GM23338 (cell line): Measurements from ENCODE around the gene ARF1. TPM values are rescaled to one million over a fixed set of nuclear protein-coding genes. Genes with fewer than 3 reads are reported as not detected.

Experiments
- ATAC-seq: fragments of 200-7000 bp; cut with Tn5 transposase; 3 replicates; pipeline ENCODE4 v1.9.1; 2020
- DNase-seq: peaks from one replicate; pipeline ENCODE4 v3.0.0-alpha.2; 2015; ENCODE audit warnings: low spot score
- H2AFZ ChIP-seq: fragments of 200-600 bp; sonication (generic); 2 replicates; pipeline ENCODE4 v1.8.0; 2016; ENCODE audit warnings: antibody characterized with exemption, mild to moderate bottlenecking, moderate library complexity
- H3F3A ChIP-seq: fragments of 200-600 bp; sonication (generic); replicated peaks from 2 replicates; pipeline ENCODE4 v1.8.0; 2017; ENCODE audit warnings: antibody characterized with exemption, mixed run types, low read depth
- H3K27ac ChIP-seq: fragments of 200-600 bp; sonication (generic); 2 replicates; pipeline ENCODE4 v1.6.1; 2016; ENCODE audit warnings: low read depth
- H3K27me3 ChIP-seq: fragments of 200-600 bp; sonication (generic); 2 replicates; pipeline ENCODE4 v1.8.0; 2016; ENCODE audit warnings: mild to moderate bottlenecking, mixed run types, moderate library complexity; ENCODE audit not compliant: insufficient read depth
- H3K36me3 ChIP-seq: fragments of 200-600 bp; sonication (generic); 2 replicates; pipeline ENCODE4 v1.8.0; 2016; ENCODE audit warnings: mild to moderate bottlenecking; ENCODE audit not compliant: insufficient read depth
- H3K4me1 ChIP-seq: fragments of 200-600 bp; sonication (generic); 2 replicates; pipeline ENCODE4 v1.8.0; 2016; ENCODE audit warnings: mild to moderate bottlenecking, moderate library complexity; ENCODE audit not compliant: insufficient read depth
- H3K4me2 ChIP-seq: fragments of 200-600 bp; sonication (generic); 2 replicates; pipeline ENCODE4 v1.7.1; 2017; ENCODE audit warnings: mixed run types
- H3K4me3 ChIP-seq: fragments of 200-600 bp; sonication (generic); 2 replicates; pipeline ENCODE4 v1.6.1; 2016; ENCODE audit warnings: mixed run types
- H3K79me2 ChIP-seq: fragments of 200-600 bp; sonication (generic); replicated peaks from 2 replicates; pipeline ENCODE4 v1.8.0; 2017; ENCODE audit warnings: mild to moderate bottlenecking; ENCODE audit not compliant: insufficient read depth
- H3K9me2 ChIP-seq: fragments of 200-600 bp; sonication (generic); 2 replicates; pipeline ENCODE4 v1.8.0; 2017; ENCODE audit not compliant: insufficient read depth
- H4K20me1 ChIP-seq: fragments of 200-600 bp; sonication (generic); replicated peaks from 2 replicates; pipeline ENCODE4 v1.8.0; 2017; ENCODE audit warnings: mild to moderate bottlenecking; ENCODE audit not compliant: insufficient read depth
- H3K27ac Mint-ChIP-seq: 2 replicates; pipeline ENCODE4 v1.8.0; 2020; ENCODE audit warnings: inconsistent platforms, mild to moderate bottlenecking, moderate library complexity, mixed read lengths
- H3K27me3 Mint-ChIP-seq: 3 replicates; pipeline ENCODE4 v1.8.0; 2022; ENCODE audit warnings: low read depth, mild to moderate bottlenecking, moderate library complexity, mixed read lengths, inconsistent platforms; ENCODE audit not compliant: insufficient read depth, poor library complexity
- H3K36me3 Mint-ChIP-seq: 3 replicates; pipeline ENCODE4 v1.8.0; 2021; ENCODE audit warnings: low read depth, mild to moderate bottlenecking, inconsistent platforms, moderate library complexity, mixed read lengths
- H3K4me1 Mint-ChIP-seq: 3 replicates; pipeline ENCODE4 v1.8.0; 2020; ENCODE audit warnings: mild to moderate bottlenecking, inconsistent platforms, mixed read lengths
- H3K4me3 Mint-ChIP-seq: 3 replicates; pipeline ENCODE4 v1.8.0; 2021; ENCODE audit warnings: moderate library complexity, mild to moderate bottlenecking, inconsistent platforms, mixed read lengths
- H3K9me3 Mint-ChIP-seq: 3 replicates; pipeline ENCODE4 v1.8.0; 2020; ENCODE audit warnings: moderate library complexity, mild to moderate bottlenecking, inconsistent platforms, mixed read lengths
- CREB1 ChIP-seq: fragments of 250-450 bp; sonication (Bioruptor Pico); IDR thresholded peaks from 2 replicates; pipeline ENCODE4 v1.5.0; 2020; ENCODE audit warnings: low read depth, mild to moderate bottlenecking, moderate library complexity
- EZH2 ChIP-seq: fragments of 200-600 bp; sonication (generic); IDR thresholded peaks from one replicate; pipeline ENCODE4 v1.8.0; 2017; ENCODE audit warnings: antibody characterized with exemption, mild to moderate bottlenecking, low read depth; ENCODE audit not compliant: unreplicated experiment
- EZH2phosphoT487 ChIP-seq: fragments of 200-600 bp; sonication (generic); IDR thresholded peaks from one replicate; pipeline ENCODE4 v1.8.1; 2018; ENCODE audit warnings: antibody characterized with exemption; ENCODE audit not compliant: unreplicated experiment
- JUNB ChIP-seq: IDR thresholded peaks from one replicate; pipeline ENCODE4 v1.6.1; 2016; ENCODE audit warnings: antibody characterized with exemption; ENCODE audit not compliant: unreplicated experiment
- NANOG ChIP-seq: IDR thresholded peaks from 2 replicates; pipeline ENCODE4 v1.6.1; 2016; ENCODE audit warnings: antibody characterized with exemption, borderline replicate concordance
- POLR2AphosphoS5 ChIP-seq: IDR thresholded peaks from 2 replicates; pipeline ENCODE4 v1.6.1; 2016; ENCODE audit warnings: antibody characterized with exemption, low read depth
- ZNF331 ChIP-seq: fragments of 250-450 bp; sonication (Bioruptor Pico); IDR thresholded peaks from 2 replicates; pipeline ENCODE4 v1.5.0; 2020; ENCODE audit warnings: low read depth, mild to moderate bottlenecking, moderate library complexity
- polyA plus RNA-seq: library from polyadenylated mRNA; unstranded; fragments of >200 nt; fragmentation: Nextera tagmentation; extraction: Ambion mirVana; gene quantifications from 2 replicates; pipeline ENCODE4 v1.2.1, GENCODE V29; 2016
- total RNA-seq: library from RNA; depleted of rRNA; stranded (reverse); fragments of >200 nt; shearing (Covaris generic); gene quantifications from 2 replicates; pipeline ENCODE4 v1.2.3, GENCODE V29; 2014
- TF ChIP-seq, protein P1 (sequence below): fragments of 250-450 bp; sonication (Bioruptor Pico); IDR thresholded peaks from 2 replicates; pipeline ENCODE4 v1.5.0; 2020; ENCODE audit warnings: mild to moderate bottlenecking, moderate library complexity
- TF ChIP-seq, protein P2 (sequence below): IDR thresholded peaks from one replicate; pipeline ENCODE4 v1.6.1; 2018; ENCODE audit warnings: antibody characterized with exemption; ENCODE audit not compliant: unreplicated experiment

The ARF1 gene
- total and polyA plus RNA-seq, 2 experiments from 2014 or later, result 210 to 306 TPM

- Histone ChIP-seq H3K4me1 (peaks cover 5% of the 10 kb centered on the region; the same call in 1 of the 2 replicates), H3K79me2 (no peaks in the 10 kb centered on the region), H3K27ac (no peak overlapping the region), H3K36me3 (no peaks in the 10 kb centered on the region), H3F3A (no peaks in the 10 kb centered on the region), H3K4me2 (no peak overlapping the region), H3K9me2 (no peaks in the 10 kb centered on the region), H4K20me1 (no peaks in the 10 kb centered on the region), H3K4me3 (no peak overlapping the region), H3K27me3 (peaks cover 92% of the 10 kb centered on the region), H2AFZ (no peak overlapping the region)
- no peaks in the 10 kb centered on the region for H3K9me3 Mint-ChIP-seq
- H3K36me3 Mint-ChIP-seq, result peaks cover 4% of the 10 kb centered on the region; the same call in 1 of the 3 replicates
- no peak overlapping the region for H3K4me3 Mint-ChIP-seq
- peaks cover 5% of the 10 kb centered on the region for H3K4me1 Mint-ChIP-seq
- no peak for DNase-seq
- no peak overlapping the region for H3K27ac Mint-ChIP-seq
- ATAC-seq, result no peak
- TF ChIP-seq NANOG, result no peak
- peaks cover 72% of the 10 kb centered on the region for H3K27me3 Mint-ChIP-seq
Observed at GRCh38 chr1:228063251-228064191, 19.0 kb upstream of the ARF1 start.

DNA sequence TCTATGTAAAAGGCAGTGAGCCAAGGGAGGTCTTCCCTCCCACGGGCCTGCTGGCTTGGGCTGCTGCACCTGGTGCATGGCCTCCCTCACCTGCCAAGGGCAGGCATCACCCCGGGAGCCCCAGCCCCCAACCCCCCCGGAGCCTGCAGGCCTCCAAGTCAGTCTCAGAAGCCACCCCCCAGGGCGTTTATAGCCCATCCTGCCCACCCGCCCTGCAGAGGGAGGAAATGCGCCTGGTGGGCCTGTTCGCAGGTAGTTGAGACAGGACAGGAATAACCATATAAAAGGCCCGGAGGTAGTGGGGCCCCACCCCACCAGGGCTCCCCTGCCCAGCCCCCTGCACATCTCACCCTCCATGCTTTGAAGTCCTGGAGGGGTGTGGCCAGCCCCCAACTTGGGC is 18.2 kb upstream of the ARF1 start:
- Histone ChIP-seq H3K4me2 (no peak overlapping the region), H2AFZ (no peak overlapping the region), H3K9me2 (no peaks in the 10 kb centered on the region), H3K79me2 (no peaks in the 10 kb centered on the region), H4K20me1 (no peaks in the 10 kb centered on the region), H3K36me3 (no peaks in the 10 kb centered on the region), H3K27me3 (peaks cover 92% of the 10 kb centered on the region), H3K27ac (no peak overlapping the region), H3F3A (no peaks in the 10 kb centered on the region), H3K4me3 (no peak overlapping the region), H3K4me1 (peaks cover 5% of the 10 kb centered on the region; the same call in 1 of the 2 replicates)
- Mint-ChIP-seq H3K27ac (no peak overlapping the region), H3K4me1 (peaks cover 5% of the 10 kb centered on the region), H3K9me3 (no peaks in the 10 kb centered on the region), H3K36me3 (peaks cover 4% of the 10 kb centered on the region; the same call in 1 of the 3 replicates), H3K4me3 (no peak overlapping the region), H3K27me3 (peaks cover 64% of the 10 kb centered on the region)
- DNase-seq, result no peak
- ATAC-seq, result no peak
- no peak for TF ChIP-seq CREB1 (CRISPR knock-in tag)
- TF ChIP-seq EZH2phosphoT487, result no peak
- TF ChIP-seq, protein P1, sequence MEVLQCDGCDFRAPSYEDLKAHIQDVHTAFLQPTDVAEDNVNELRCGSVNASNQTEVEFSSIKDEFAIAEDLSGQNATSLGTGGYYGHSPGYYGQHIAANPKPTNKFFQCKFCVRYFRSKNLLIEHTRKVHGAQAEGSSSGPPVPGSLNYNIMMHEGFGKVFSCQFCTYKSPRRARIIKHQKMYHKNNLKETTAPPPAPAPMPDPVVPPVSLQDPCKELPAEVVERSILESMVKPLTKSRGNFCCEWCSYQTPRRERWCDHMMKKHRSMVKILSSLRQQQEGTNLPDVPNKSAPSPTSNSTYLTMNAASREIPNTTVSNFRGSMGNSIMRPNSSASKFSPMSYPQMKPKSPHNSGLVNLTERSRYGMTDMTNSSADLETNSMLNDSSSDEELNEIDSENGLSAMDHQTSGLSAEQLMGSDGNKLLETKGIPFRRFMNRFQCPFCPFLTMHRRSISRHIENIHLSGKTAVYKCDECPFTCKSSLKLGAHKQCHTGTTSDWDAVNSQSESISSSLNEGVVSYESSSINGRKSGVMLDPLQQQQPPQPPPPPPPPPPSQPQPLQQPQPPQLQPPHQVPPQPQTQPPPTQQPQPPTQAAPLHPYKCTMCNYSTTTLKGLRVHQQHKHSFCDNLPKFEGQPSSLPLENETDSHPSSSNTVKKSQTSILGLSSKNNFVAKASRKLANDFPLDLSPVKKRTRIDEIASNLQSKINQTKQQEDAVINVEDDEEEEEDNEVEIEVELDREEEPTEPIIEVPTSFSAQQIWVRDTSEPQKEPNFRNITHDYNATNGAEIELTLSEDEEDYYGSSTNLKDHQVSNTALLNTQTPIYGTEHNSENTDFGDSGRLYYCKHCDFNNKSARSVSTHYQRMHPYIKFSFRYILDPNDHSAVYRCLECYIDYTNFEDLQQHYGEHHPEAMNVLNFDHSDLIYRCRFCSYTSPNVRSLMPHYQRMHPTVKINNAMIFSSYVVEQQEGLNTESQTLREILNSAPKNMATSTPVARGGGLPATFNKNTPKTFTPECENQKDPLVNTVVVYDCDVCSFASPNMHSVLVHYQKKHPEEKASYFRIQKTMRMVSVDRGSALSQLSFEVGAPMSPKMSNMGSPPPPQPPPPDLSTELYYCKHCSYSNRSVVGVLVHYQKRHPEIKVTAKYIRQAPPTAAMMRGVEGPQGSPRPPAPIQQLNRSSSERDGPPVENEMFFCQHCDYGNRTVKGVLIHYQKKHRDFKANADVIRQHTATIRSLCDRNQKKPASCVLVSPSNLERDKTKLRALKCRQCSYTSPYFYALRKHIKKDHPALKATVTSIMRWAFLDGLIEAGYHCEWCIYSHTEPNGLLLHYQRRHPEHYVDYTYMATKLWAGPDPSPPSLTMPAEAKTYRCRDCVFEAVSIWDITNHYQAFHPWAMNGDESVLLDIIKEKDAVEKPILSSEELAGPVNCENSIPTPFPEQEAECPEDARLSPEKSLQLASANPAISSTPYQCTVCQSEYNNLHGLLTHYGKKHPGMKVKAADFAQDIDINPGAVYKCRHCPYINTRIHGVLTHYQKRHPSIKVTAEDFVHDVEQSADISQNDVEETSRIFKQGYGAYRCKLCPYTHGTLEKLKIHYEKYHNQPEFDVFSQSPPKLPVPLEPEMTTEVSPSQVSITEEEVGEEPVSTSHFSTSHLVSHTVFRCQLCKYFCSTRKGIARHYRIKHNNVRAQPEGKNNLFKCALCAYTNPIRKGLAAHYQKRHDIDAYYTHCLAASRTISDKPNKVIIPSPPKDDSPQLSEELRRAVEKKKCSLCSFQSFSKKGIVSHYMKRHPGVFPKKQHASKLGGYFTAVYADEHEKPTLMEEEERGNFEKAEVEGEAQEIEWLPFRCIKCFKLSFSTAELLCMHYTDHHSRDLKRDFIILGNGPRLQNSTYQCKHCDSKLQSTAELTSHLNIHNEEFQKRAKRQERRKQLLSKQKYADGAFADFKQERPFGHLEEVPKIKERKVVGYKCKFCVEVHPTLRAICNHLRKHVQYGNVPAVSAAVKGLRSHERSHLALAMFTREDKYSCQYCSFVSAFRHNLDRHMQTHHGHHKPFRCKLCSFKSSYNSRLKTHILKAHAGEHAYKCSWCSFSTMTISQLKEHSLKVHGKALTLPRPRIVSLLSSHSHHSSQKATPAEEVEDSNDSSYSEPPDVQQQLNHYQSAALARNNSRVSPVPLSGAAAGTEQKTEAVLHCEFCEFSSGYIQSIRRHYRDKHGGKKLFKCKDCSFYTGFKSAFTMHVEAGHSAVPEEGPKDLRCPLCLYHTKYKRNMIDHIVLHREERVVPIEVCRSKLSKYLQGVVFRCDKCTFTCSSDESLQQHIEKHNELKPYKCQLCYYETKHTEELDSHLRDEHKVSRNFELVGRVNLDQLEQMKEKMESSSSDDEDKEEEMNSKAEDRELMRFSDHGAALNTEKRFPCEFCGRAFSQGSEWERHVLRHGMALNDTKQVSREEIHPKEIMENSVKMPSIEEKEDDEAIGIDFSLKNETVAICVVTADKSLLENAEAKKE (CRISPR knock-in tag), result no peak
- no peak for TF ChIP-seq JUNB
- TF ChIP-seq, protein P2, sequence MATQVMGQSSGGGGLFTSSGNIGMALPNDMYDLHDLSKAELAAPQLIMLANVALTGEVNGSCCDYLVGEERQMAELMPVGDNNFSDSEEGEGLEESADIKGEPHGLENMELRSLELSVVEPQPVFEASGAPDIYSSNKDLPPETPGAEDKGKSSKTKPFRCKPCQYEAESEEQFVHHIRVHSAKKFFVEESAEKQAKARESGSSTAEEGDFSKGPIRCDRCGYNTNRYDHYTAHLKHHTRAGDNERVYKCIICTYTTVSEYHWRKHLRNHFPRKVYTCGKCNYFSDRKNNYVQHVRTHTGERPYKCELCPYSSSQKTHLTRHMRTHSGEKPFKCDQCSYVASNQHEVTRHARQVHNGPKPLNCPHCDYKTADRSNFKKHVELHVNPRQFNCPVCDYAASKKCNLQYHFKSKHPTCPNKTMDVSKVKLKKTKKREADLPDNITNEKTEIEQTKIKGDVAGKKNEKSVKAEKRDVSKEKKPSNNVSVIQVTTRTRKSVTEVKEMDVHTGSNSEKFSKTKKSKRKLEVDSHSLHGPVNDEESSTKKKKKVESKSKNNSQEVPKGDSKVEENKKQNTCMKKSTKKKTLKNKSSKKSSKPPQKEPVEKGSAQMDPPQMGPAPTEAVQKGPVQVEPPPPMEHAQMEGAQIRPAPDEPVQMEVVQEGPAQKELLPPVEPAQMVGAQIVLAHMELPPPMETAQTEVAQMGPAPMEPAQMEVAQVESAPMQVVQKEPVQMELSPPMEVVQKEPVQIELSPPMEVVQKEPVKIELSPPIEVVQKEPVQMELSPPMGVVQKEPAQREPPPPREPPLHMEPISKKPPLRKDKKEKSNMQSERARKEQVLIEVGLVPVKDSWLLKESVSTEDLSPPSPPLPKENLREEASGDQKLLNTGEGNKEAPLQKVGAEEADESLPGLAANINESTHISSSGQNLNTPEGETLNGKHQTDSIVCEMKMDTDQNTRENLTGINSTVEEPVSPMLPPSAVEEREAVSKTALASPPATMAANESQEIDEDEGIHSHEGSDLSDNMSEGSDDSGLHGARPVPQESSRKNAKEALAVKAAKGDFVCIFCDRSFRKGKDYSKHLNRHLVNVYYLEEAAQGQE, result no peak
- no peak for TF ChIP-seq POLR2AphosphoS5
- TF ChIP-seq ZNF331 (CRISPR knock-in tag), result no peak
- TF ChIP-seq EZH2, result no peak
- no peak for TF ChIP-seq NANOG
